Neuron (in vitro differentiated cells): ENCODE results near the gene C8A.

Experiments
- H2AFZ ChIP-seq: one replicate; pipeline ENCODE4 v1.6.1; 2013; ENCODE audit warnings: low read depth, mild to moderate bottlenecking, inconsistent platforms, low read length, moderate library complexity
- H3K27me3 ChIP-seq: one replicate; pipeline ENCODE4 v1.6.1; 2013; ENCODE audit warnings: low read length; ENCODE audit not compliant: insufficient read depth
- H3K36me3 ChIP-seq: one replicate; pipeline ENCODE4 v1.6.1; 2013; ENCODE audit warnings: low read length; ENCODE audit not compliant: insufficient read depth
- H3K4me1 ChIP-seq: one replicate; pipeline ENCODE4 v1.6.1; 2013; ENCODE audit warnings: low read length; ENCODE audit not compliant: insufficient read depth
- H3K4me3 ChIP-seq: 2 replicates; pipeline ENCODE4 v1.5.1; 2013; ENCODE audit warnings: mild to moderate bottlenecking, low read length, moderate library complexity
- H3K9me3 ChIP-seq: one replicate; pipeline ENCODE4 v1.6.1; 2013; ENCODE audit warnings: low read length

C8A gene

DNA sequence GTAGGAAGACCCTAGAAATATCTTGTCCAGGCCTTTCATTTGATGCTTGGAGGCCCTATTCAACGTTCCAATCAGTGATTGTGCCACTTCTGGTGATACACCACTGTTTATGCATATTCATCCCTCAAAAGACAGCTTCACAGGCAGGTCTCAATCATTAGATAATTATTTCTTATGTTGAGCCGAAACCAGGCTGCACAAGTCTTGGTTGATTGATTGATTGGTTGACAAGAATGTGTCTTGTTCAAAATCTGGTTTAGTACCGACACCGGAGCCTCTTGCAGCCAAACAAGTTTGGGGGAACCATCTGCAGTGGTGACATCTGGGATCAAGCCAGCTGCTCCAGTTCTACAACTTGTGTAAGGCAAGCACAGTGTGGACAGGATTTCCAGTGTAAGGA, 20.1 kb downstream of the C8A start:
- H3K27me3 ChIP-seq, result peaks cover 7% of the 10 kb centered on the region

DNA sequence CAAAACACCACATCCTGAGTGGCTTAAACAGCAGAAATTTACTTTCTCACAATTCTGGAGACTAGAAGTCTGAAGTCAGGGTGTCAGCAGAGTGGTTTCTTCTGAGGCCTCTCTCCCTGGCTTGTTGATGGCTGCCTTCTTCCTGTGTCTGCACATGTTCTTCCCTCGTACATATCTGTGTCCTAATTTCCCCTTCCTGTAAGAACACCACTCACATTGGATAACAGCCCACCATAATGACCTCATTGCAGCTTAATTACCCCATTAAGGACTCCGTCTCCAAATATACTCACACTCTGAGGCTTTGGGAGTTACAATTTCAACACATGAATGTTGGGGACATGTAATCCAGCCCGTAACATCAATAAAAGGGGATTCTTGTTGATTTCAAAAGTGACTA, 23.4 kb downstream of the C8A start:
- Histone ChIP-seq H3K27me3 (peaks cover 7% of the 10 kb centered on the region), H3K4me3 (no peak overlapping the region), H2AFZ (no peak overlapping the region), H3K9me3 (no peaks in the 10 kb centered on the region), H3K36me3 (no peaks in the 10 kb centered on the region), H3K4me1 (no peaks in the 10 kb centered on the region)

More for the DNA sequence above, 20.1 kb downstream of the C8A start:
- H3K4me1 ChIP-seq, result no peaks in the 10 kb centered on the region
- H2AFZ ChIP-seq, result no peak overlapping the region
- H3K9me3 ChIP-seq, result no peaks in the 10 kb centered on the region
- H3K4me3 ChIP-seq, result no peak overlapping the region
- H3K36me3 ChIP-seq, result no peaks in the 10 kb centered on the region

DNA sequence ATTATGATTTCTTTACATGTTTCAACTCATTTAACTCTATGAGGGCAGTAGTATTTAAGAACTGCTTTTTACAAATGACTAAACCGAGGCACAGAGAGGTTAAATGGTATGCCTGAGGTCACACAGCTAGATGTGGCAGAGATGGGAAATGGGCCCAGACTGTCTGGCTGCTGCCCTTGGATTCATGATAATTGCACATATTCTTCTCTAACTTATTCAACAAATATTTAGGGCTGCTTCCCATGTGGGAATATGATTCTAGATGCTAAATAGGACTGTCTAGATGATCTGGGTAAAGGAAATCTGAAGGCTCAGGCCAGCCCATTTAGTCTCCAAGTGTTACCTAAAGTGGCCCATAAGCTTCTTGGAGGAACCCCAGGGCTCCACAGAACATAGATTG, 26.2 kb downstream of the C8A start:
- H2AFZ ChIP-seq, result no peak overlapping the region
- peaks cover 7% of the 10 kb centered on the region for H3K27me3 ChIP-seq
- H3K36me3 ChIP-seq, result no peaks in the 10 kb centered on the region

DNA sequence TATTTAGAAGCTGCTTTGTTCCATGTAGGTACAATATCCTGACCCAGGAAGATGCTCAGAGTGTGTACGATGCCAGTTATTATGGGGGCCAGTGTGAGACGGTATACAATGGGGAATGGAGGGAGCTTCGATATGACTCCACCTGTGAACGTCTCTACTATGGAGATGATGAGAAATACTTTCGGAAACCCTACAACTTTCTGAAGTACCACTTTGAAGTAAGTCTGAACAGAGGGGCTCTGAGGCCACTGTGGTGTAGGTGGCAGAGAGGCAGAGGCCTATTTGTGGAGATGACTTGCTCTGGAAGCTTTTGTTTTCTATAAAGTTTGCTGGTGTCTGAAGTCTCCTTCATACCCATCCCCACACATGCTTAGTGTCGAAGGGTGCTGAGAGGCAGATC, 26.8 kb downstream of the C8A start:
- Histone ChIP-seq H3K27me3 (peaks cover 1% of the 10 kb centered on the region), H3K36me3 (no peaks in the 10 kb centered on the region), H3K4me1 (no peaks in the 10 kb centered on the region), H3K9me3 (no peaks in the 10 kb centered on the region), H3K4me3 (no peak overlapping the region), H2AFZ (no peak overlapping the region)

More for the DNA sequence above, 26.2 kb downstream of the C8A start:
- Histone ChIP-seq H3K9me3 (no peaks in the 10 kb centered on the region), H3K4me1 (no peaks in the 10 kb centered on the region), H3K4me3 (no peak overlapping the region)

DNA sequence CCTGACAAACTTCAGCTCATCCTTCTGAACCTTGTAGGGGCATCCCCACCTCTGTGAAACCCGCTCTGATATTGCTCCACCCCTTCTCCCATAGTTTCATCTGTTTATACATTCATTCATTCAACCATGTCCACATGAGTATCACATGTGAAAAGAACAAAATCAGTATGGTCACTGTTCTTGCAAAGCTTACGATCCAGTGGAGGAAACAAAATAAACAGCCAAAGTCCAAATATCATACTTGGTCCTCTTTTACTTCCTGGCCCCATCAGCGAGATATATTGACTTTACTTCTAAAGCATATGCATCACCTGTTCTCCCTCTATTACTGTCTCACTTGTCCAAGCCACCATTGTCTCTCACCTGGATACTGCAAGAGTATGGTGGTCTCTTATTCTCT, 35.6 kb downstream of the C8A start:
- Histone ChIP-seq H2AFZ (no peak overlapping the region), H3K4me1 (no peaks in the 10 kb centered on the region), H3K4me3 (no peak overlapping the region), H3K9me3 (no peaks in the 10 kb centered on the region), H3K36me3 (no peaks in the 10 kb centered on the region), H3K27me3 (no peaks in the 10 kb centered on the region)

DNA sequence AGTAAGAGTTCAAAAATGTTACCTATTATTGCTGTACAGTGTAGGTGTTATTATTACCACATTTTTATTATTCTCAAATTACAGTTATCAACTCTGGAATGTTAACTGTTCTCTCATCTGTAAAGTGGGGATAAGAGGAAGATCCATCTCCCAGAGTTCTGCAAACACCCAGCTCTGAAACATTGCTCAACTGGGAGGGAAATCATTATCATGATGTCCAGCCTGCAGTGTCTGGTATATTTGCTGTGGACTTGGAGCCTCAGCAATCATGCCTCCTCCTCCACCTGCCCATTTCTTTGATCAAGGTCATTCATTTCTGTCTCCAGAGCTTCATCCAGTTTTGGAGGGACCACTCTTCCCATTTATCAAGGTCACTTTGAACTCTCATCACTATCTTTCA, 39.4 kb downstream of the C8A start:
- H3K36me3 ChIP-seq, result no peaks in the 10 kb centered on the region
- H3K4me1 ChIP-seq, result peaks cover 9% of the 10 kb centered on the region
- no peaks in the 10 kb centered on the region for H3K27me3 ChIP-seq
- no peak overlapping the region for H3K4me3 ChIP-seq
- H3K9me3 ChIP-seq, result no peaks in the 10 kb centered on the region
- no peak overlapping the region for H2AFZ ChIP-seq

DNA sequence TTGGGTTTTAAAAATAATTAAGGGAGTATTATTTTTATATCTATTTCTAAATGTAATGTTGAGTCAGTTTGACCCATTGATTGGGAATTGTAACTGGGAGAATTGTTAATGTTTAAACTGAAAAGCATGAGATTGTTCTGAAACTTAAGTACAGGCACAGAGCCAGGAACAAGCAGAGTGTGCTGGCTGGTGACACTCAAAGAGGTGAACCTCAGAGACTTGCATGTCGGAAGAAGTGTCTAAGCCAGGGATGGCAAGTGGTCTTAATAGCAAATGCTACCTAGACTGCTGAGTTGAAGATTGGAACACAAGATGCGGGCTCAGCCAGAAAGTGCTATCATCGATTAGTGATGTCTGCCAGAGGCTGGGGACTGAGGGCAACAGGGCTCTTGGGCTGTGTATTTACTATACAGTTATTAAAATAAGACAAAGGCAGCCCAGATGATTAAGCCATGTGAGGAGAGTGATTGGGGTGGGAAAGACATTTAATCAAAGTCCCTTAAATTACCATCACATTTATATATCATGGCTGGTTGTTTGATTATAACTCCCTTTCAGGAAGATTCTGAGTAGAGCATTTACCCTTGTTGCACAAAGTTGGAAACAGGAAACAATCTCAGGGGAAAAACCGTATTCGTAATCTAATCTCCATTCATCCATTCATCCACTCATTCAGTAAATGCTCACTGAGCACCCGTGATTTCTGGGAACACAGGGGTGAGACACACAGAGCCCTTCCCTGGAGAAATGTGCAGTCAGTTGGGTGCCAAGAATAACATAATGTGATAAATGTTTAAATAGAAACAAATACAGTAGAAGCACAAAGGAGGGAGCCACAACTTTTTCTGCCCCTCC, 42.8 kb downstream of the C8A start:
- H2AFZ ChIP-seq, result no peak overlapping the region
- no peaks in the 10 kb centered on the region for H3K9me3 ChIP-seq
- no peaks in the 10 kb centered on the region for H3K27me3 ChIP-seq
- H3K4me3 ChIP-seq, result no peak overlapping the region
- peaks cover 10% of the 10 kb centered on the region for H3K4me1 ChIP-seq
- H3K36me3 ChIP-seq, result no peaks in the 10 kb centered on the region

DNA sequence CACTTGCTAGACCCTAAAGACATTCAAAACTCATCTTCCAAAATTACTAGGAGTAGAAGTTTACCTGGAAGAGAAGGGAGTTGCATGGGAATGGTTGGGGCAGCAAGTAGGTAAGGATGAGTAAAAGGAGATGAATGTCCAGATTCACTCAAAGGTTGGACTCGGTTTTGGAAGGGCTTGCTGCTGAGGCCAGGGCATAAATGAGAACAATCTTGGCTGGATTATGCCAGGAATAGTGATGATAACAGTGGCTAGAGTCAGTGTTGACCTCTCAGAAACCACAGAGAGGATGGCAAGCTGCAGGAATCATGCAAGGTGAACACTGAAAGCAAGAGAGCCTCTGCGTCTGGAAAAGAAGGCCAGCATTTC, 43.4 kb downstream of the C8A start:
- H3K27me3 ChIP-seq, result no peaks in the 10 kb centered on the region

DNA sequence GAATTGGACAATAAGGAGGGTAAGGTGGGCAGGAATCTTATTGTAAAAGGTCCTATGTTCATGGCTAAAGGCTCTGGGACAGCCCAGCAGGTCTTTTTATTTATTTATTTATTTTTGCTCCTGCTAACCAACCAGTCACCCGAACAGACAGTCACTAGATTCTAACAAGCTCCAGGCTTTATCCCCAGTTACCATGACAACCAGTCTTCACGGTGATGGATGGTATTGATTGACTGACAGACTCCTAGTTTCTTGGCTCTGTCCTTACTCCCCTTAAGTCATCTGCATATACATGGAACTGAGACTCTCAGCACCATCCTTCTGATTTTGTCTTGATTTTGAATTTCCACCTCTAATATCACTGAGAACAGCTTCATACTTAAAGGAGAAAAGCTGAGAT, 44.3 kb downstream of the C8A start:
- Histone ChIP-seq H3K9me3 (no peaks in the 10 kb centered on the region), H3K36me3 (no peaks in the 10 kb centered on the region), H3K27me3 (no peaks in the 10 kb centered on the region), H3K4me1 (peaks cover 10% of the 10 kb centered on the region), H2AFZ (no peak overlapping the region), H3K4me3 (no peak overlapping the region)

More for the DNA sequence above, 43.4 kb downstream of the C8A start:
- Histone ChIP-seq H2AFZ (no peak overlapping the region), H3K4me1 (peaks cover 10% of the 10 kb centered on the region), H3K9me3 (no peaks in the 10 kb centered on the region), H3K4me3 (no peak overlapping the region), H3K36me3 (no peaks in the 10 kb centered on the region)

DNA sequence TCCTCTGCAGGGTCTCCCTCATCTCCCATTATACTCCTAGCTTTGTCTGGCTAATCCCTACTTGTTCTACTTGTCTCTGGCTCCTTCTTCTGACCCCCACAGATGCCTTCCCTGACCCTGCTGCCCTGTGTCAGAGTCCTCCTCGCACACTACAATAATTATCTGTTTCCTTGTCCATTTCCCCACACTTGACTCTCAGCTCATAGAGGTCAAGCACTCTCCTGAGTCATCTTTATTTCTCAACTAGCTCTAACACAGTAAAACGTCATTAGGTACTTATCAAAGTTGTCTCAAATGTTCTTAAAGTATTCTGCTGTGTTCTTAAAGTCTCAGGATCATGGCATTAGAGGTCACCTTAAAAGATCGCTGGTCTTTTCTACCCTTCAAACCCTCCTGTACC, 47.1 kb downstream of the C8A start:
- H3K9me3 ChIP-seq, result no peaks in the 10 kb centered on the region
- peaks cover 18% of the 10 kb centered on the region for H3K4me1 ChIP-seq
- H2AFZ ChIP-seq, result no peak overlapping the region
- no peaks in the 10 kb centered on the region for H3K36me3 ChIP-seq
- H3K27me3 ChIP-seq, result no peaks in the 10 kb centered on the region
- no peak overlapping the region for H3K4me3 ChIP-seq

DNA sequence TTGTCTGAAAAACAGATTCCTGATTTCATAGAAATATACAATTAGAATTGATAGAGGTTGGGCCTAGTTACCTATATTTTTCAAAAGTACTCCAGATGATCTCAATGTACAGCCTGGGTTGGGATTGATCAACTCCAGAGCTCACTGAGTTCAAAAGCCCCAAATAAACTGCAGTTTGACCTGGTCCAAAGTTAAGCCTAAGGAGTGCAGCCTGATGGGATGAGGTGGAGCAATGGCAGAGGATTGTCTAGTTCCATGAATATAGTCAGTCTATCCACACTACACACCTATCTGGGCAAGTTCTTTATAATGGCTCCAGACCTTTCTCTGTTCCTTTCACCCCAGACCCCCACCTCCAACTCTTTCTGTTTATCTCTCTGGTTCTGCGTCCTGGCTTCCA, 49.2 kb downstream of the C8A start:
- H3K36me3 ChIP-seq, result no peaks in the 10 kb centered on the region
- no peak overlapping the region for H3K4me3 ChIP-seq
- H3K9me3 ChIP-seq, result no peaks in the 10 kb centered on the region
- peaks cover 11% of the 10 kb centered on the region for H3K4me1 ChIP-seq
- no peak overlapping the region for H2AFZ ChIP-seq
- no peaks in the 10 kb centered on the region for H3K27me3 ChIP-seq

DNA sequence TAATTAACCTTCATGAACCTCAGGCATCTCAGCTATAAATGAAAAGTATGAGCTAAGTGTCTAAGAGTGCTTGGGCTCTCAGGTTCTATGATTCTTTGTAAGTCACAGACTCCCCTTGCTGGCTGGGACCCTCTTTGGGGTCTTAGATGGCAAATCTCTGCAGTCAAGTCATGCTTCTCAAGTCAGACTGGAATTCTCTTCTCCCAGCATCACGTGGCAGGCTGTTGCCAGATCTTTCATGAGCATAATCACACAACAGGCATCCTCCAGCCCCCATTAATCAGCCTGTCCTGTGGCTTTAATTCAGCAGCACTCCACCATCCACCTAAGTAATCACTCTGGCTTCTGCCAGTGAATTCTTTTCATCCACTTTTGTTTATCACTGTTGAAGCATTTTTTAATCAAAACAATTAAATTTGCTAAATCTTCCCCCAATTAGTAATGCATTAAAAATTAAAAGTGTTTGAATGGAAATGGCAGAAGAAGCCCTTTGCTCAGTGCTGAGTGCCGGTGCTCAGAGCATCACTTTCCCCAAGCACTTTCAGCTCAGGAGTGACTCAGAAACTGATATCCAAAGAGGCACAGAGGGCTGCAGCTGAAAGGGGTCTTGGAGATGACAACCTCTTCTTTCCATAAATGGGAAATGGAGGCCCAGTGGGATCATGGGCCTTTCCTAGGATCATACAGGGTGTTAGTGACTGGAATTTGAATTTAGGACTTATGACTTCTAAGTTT, 50.2 kb downstream of the C8A start:
- peaks cover 7% of the 10 kb centered on the region for H3K4me1 ChIP-seq
- no peaks in the 10 kb centered on the region for H3K36me3 ChIP-seq
- no peak overlapping the region for H2AFZ ChIP-seq
- H3K9me3 ChIP-seq, result no peaks in the 10 kb centered on the region
- no peak overlapping the region for H3K4me3 ChIP-seq
- H3K27me3 ChIP-seq, result no peaks in the 10 kb centered on the region

DNA sequence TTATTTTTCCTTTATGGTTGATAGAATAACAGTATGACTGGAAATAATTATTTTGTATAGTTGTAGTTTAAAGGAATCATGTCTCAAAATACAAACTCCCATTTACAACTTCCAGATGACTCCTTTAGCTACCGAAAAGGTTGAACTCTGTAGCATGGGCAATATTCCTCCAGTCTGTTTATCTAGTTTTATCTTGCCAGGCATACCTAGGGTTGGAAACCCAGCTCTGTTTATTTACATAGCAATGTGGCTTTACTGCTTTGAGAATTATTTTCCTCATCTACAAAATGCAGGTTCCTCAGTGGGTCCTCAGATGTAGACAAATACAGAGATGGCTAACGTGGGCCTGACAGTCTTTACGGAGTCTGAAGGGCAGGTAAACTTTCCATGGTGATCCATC, 51.1 kb downstream of the C8A start:
- H2AFZ ChIP-seq, result no peak overlapping the region
- H3K27me3 ChIP-seq, result no peaks in the 10 kb centered on the region
- H3K36me3 ChIP-seq, result no peaks in the 10 kb centered on the region
- H3K4me1 ChIP-seq, result peaks cover 7% of the 10 kb centered on the region
- no peaks in the 10 kb centered on the region for H3K9me3 ChIP-seq
- no peak overlapping the region for H3K4me3 ChIP-seq
